H1 (cell line): ENCODE results near the gene CCNE1. TPM values are rescaled to one million over a fixed set of nuclear protein-coding genes. Genes with fewer than 3 reads are reported as not detected.

Experiments used
- CTCF ChIA-PET: fragments of 300-600 bp; sonication (Branson Sonifier 250); formaldehyde crosslinking; loops from one replicate; lab custom pipeline; 2021; ENCODE audit not compliant: partially characterized antibody; lab: Charles Lee
- POLR2A ChIA-PET: fragments of 300-600 bp; sonication (Branson Sonifier 250); formaldehyde crosslinking; loops from one replicate; lab custom pipeline; 2021; ENCODE audit warnings: inconsistent platforms; ENCODE audit not compliant: partially characterized antibody; lab: Charles Lee
- DNase-seq, 2 experiments: peaks; one replicate each; pipeline versions ENCODE4 v3.0.0 to v3.0.0-alpha.2; 2010 to 2022; ENCODE audit warnings: low spot score in 2 of 2, low read depth in 1 of 2, mixed read lengths in 1 of 2
- FAIRE-seq: peaks from 2 replicates; lab custom pipeline; 2011; peaks lifted over from hg19 to GRCh38; lab: Jason Lieb, UNC
- H2AFZ ChIP-seq: 2 replicates; pipeline ENCODE4 v1.8.1; 2012; ENCODE audit warnings: low read length, inconsistent platforms
- H2AK5ac ChIP-seq: 2 replicates; pipeline ENCODE4 v1.6.1; 2013; ENCODE audit warnings: low read depth, low read length
- H2BK120ac ChIP-seq: replicated peaks from 2 replicates; pipeline ENCODE3; 2013; ENCODE audit warnings: low read depth, low read length, inconsistent platforms
- H2BK12ac ChIP-seq: 2 replicates; pipeline ENCODE4 v1.6.1; 2013; ENCODE audit warnings: low read depth, low read length
- H2BK15ac ChIP-seq: 2 replicates; pipeline ENCODE4 v1.6.1; 2013; ENCODE audit warnings: low read length
- H2BK20ac ChIP-seq: 2 replicates; pipeline ENCODE4 v1.6.1; 2013; ENCODE audit warnings: low read length
- H2BK5ac ChIP-seq: 2 replicates; pipeline ENCODE4 v1.6.1; 2013; ENCODE audit warnings: low read depth, low read length
- H3K14ac ChIP-seq: 2 replicates; pipeline ENCODE4 v1.6.1; 2013; ENCODE audit warnings: inconsistent platforms; ENCODE audit not compliant: insufficient read length
- H3K18ac ChIP-seq: 2 replicates; pipeline ENCODE4 v1.6.1; 2013; ENCODE audit warnings: low read length; ENCODE audit errors: extremely low read depth
- H3K23ac ChIP-seq: 2 replicates; pipeline ENCODE4 v1.6.1; 2013; ENCODE audit warnings: inconsistent platforms; ENCODE audit not compliant: insufficient read length
- H3K23me2 ChIP-seq: 2 replicates; pipeline ENCODE4 v1.6.1; 2013; ENCODE audit warnings: low read depth, low read length
- H3K27ac ChIP-seq: 2 replicates; pipeline ENCODE4 v1.6.1; 2011; ENCODE audit warnings: low read depth, low read length, inconsistent platforms
- H3K27me3 ChIP-seq, 4 experiments: replicated peaks in 1 of 4; 1 replicate in 1 of 4; 2 replicates in 3 of 4; pipeline versions ENCODE4 v1.6.1 to v1.8.1; 2011 to 2013; ENCODE audit warnings: low read length in 3 of 4, mild to moderate bottlenecking in 3 of 4, inconsistent platforms in 2 of 4, mixed read lengths in 2 of 4, moderate library complexity in 1 of 4; ENCODE audit not compliant: control insufficient read depth in 3 of 4, insufficient read depth in 3 of 4; ENCODE audit errors: extremely low read depth in 1 of 4
- H3K36me3 ChIP-seq, 4 experiments: 2 replicates each; pipeline versions ENCODE4 v1.6.1 to v1.8.1; 2011 to 2013; ENCODE audit warnings: mild to moderate bottlenecking in 4 of 4, low read length in 3 of 4, moderate library complexity in 2 of 4, control low read depth in 1 of 4, inconsistent platforms in 1 of 4; ENCODE audit not compliant: insufficient read depth in 4 of 4, control insufficient read depth in 2 of 4
- H3K4ac ChIP-seq: replicated peaks from 2 replicates; pipeline ENCODE3; 2013; ENCODE audit warnings: low read length, low read depth, mixed read lengths, inconsistent platforms; ENCODE audit not compliant: insufficient read length
- H3K4me1 ChIP-seq, 4 experiments: replicated peaks in 1 of 4; 1 replicate in 1 of 4; 2 replicates in 3 of 4; pipeline versions ENCODE4 v1.6.1 to v1.8.1; 2011 to 2013; ENCODE audit warnings: low read length in 3 of 4, inconsistent platforms in 2 of 4, mixed read lengths in 1 of 4; ENCODE audit not compliant: insufficient read depth in 4 of 4, control insufficient read depth in 3 of 4
- H3K4me2 ChIP-seq, 2 experiments: 2 replicates each; pipeline versions ENCODE4 v1.6.1 to v1.8.1; 2011 to 2013; ENCODE audit warnings: low read depth in 2 of 2, low read length in 2 of 2, control low read depth in 1 of 2, inconsistent platforms in 1 of 2, mild to moderate bottlenecking in 1 of 2; ENCODE audit not compliant: insufficient read depth in 1 of 2
- H3K4me3 ChIP-seq, 4 experiments: fragments of 200-600, 300-600 bp in 1 of 4; sonication (generic), shearing (Covaris generic), sonication (Bioruptor Twin) in 1 of 4; 2 replicates each; pipeline versions ENCODE4 v1.5.1 to v1.8.1; 2011 to 2016; ENCODE audit warnings: low read length in 4 of 4, low read depth in 3 of 4, control low read depth in 2 of 4, inconsistent platforms in 2 of 4, mild to moderate bottlenecking in 2 of 4, mixed read lengths in 1 of 4, moderate library complexity in 1 of 4; ENCODE audit not compliant: insufficient read depth in 2 of 4; ENCODE audit errors: extremely low read depth in 1 of 4
- H3K56ac ChIP-seq: replicated peaks from 2 replicates; pipeline ENCODE3; 2013; ENCODE audit warnings: low read depth, mild to moderate bottlenecking, mixed read lengths, low read length, inconsistent platforms; ENCODE audit not compliant: insufficient read length
- H3K79me1 ChIP-seq: 2 replicates; pipeline ENCODE4 v1.6.1; 2013; ENCODE audit warnings: low read depth, low read length, control low read depth
- H3K79me2 ChIP-seq, 2 experiments: 2 replicates each; pipeline versions ENCODE4 v1.6.1 to v1.8.1; 2012 to 2013; ENCODE audit warnings: low read length in 2 of 2, mild to moderate bottlenecking in 2 of 2, inconsistent platforms in 1 of 2; ENCODE audit not compliant: insufficient read depth in 2 of 2, control insufficient read depth in 1 of 2
- H3K9ac ChIP-seq, 4 experiments: replicated peaks in 1 of 4; 1 replicate in 1 of 4; 2 replicates in 3 of 4; pipeline versions ENCODE4 v1.6.1 to v1.8.1; 2011 to 2013; ENCODE audit warnings: low read depth in 3 of 4, low read length in 3 of 4, control low read depth in 2 of 4, mild to moderate bottlenecking in 2 of 4, moderate library complexity in 2 of 4, inconsistent platforms in 1 of 4; ENCODE audit errors: extremely low read depth in 1 of 4
- H3K9me3 ChIP-seq, 2 experiments: 2 replicates each; pipeline versions ENCODE4 v1.6.1 to v1.8.1; 2012 to 2013; ENCODE audit warnings: mild to moderate bottlenecking in 2 of 2, moderate library complexity in 2 of 2, control low read depth in 1 of 2, inconsistent platforms in 1 of 2, low read depth in 1 of 2, low read length in 1 of 2, mixed read lengths in 1 of 2; ENCODE audit not compliant: insufficient read depth in 2 of 2
- H4K20me1 ChIP-seq, 2 experiments: replicated peaks in 1 of 2; 2 replicates each; pipeline versions ENCODE3 to v1.8.1; 2011 to 2013; ENCODE audit warnings: inconsistent platforms in 2 of 2, low read length in 2 of 2, mild to moderate bottlenecking in 1 of 2; ENCODE audit not compliant: insufficient read depth in 2 of 2, control insufficient read depth in 1 of 2
- H4K5ac ChIP-seq: 2 replicates; pipeline ENCODE4 v1.6.1; 2013; ENCODE audit warnings: low read length, low read depth, mixed read lengths, inconsistent platforms; ENCODE audit not compliant: insufficient read length
- H4K8ac ChIP-seq: 2 replicates; pipeline ENCODE4 v1.8.0; 2013; ENCODE audit warnings: mild to moderate bottlenecking, moderate library complexity, low read length, inconsistent platforms; ENCODE audit not compliant: insufficient read depth; ENCODE audit errors: extremely low read depth
- H4K91ac ChIP-seq: replicated peaks from 2 replicates; pipeline ENCODE3; 2013; ENCODE audit warnings: low read length, mixed read lengths, inconsistent platforms; ENCODE audit not compliant: insufficient read length
- EP300 ChIP-seq, 2 experiments: IDR thresholded peaks; 1 replicate in 1 of 2; 2 replicates in 1 of 2; pipeline ENCODE4 v1.6.1; 2011 to 2012; ENCODE audit warnings: low read depth in 2 of 2, low read length in 2 of 2, mild to moderate bottlenecking in 2 of 2, borderline replicate concordance in 1 of 2, inconsistent platforms in 1 of 2, moderate library complexity in 1 of 2
- HDAC2 ChIP-seq, 2 experiments: fragments of 300-600 bp in 1 of 2; sonication (generic) in 1 of 2; IDR thresholded peaks; 2 replicates each; pipeline ENCODE4 v1.6.1; 2011 to 2012; ENCODE audit warnings: low read depth in 2 of 2, low read length in 2 of 2, mild to moderate bottlenecking in 2 of 2, moderate library complexity in 2 of 2, borderline replicate concordance in 1 of 2, inconsistent platforms in 1 of 2
- MAFK ChIP-seq: IDR thresholded peaks from 2 replicates; pipeline ENCODE4 v1.6.1; 2012; ENCODE audit warnings: low read depth, mild to moderate bottlenecking, improper control_type of control experiment, low read length
- NANOG ChIP-seq: IDR thresholded peaks from 2 replicates; pipeline ENCODE4 v1.6.1; 2011; ENCODE audit warnings: low read length, low read depth, mild to moderate bottlenecking, inconsistent platforms; ENCODE audit not compliant: insufficient read depth, poor library complexity, severe bottlenecking
- NRF1 ChIP-seq: IDR thresholded peaks from 2 replicates; pipeline ENCODE4 v1.6.1; 2011; ENCODE audit warnings: mild to moderate bottlenecking, low read depth, low read length, improper control_type of control experiment
- POLR2A ChIP-seq, 2 experiments: IDR thresholded peaks; 1 replicate in 1 of 2; 2 replicates in 1 of 2; pipeline ENCODE4 v1.6.1; 2011; ENCODE audit warnings: low read depth in 2 of 2, low read length in 2 of 2, mild to moderate bottlenecking in 2 of 2; ENCODE audit errors: control extremely low read depth in 1 of 2
- RAD21 ChIP-seq, 2 experiments: IDR thresholded peaks in 1 of 2; conservative IDR thresholded peaks in 1 of 2; 2 replicates each; pipeline ENCODE4 v1.6.1; 2011; ENCODE audit warnings: low read depth in 2 of 2, low read length in 2 of 2, improper control_type of control experiment in 1 of 2, inconsistent platforms in 1 of 2, mild to moderate bottlenecking in 1 of 2, moderate library complexity in 1 of 2
- SIRT6 ChIP-seq: IDR thresholded peaks from one replicate; pipeline ENCODE4 v1.7.1; 2012; ENCODE audit warnings: low read length, inconsistent platforms
- SP1 ChIP-seq: IDR thresholded peaks from 2 replicates; pipeline ENCODE4 v1.6.1; 2011; ENCODE audit warnings: low read depth, low read length
- SRF ChIP-seq: IDR thresholded peaks from 2 replicates; pipeline ENCODE4 v1.6.1; 2011; ENCODE audit warnings: mild to moderate bottlenecking, low read depth, low read length, moderate library complexity
- TBP ChIP-seq: IDR thresholded peaks from 2 replicates; pipeline ENCODE4 v1.6.1; 2011; ENCODE audit warnings: low read depth, low read length, improper control_type of control experiment
- WGBS, 2 experiments: shearing (Covaris generic) in 1 of 2; methylation state at CpG; one replicate each; pipeline versions ENCODE4 v1.1.6 to v1.1.7; 2013 to 2015; ENCODE audit warnings: low lambda C conversion rate in 2 of 2, mixed read lengths in 2 of 2, inconsistent platforms in 1 of 2, low coverage in 1 of 2, missing lambda C conversion rate in 1 of 2; ENCODE audit not compliant: insufficient replicate concordance in 2 of 2, insufficient coverage in 1 of 2, insufficient read length in 1 of 2; ENCODE audit errors: extremely low coverage in 1 of 2, missing lambda C conversion rate in 1 of 2; 5-methylcytosine and 5-hydroxymethylcytosine counted together
- polyA plus RNA-seq, 7 experiments: library from polyadenylated mRNA; depleted of rRNA in 3 of 7; stranded (reverse) in 5 of 7; unstranded in 2 of 7; fragments of >200 nt in 5 of 7; fragments of 200-250 nt in 2 of 7; gene quantifications; 1 replicate in 5 of 7; 2 replicates in 1 of 7; 4 replicates in 1 of 7; pipeline versions ENCODE4 v1.2.1 to v1.2.3, GENCODE V29; 2011 to 2013; ENCODE audit warnings: missing spikeins in 2 of 7, mixed read lengths in 2 of 7
- total RNA-seq: library from RNA; stranded (reverse); fragmentation: NEBNext Ultra II Directional; extraction: Animal tissue kit (Norgen Biotek cat#: 25700); gene quantifications from 2 replicates; pipeline ENCODE4 v1.2.1, GENCODE V29; 2021
- TF ChIP-seq, protein P1 (sequence below), 3 experiments: IDR thresholded peaks; 1 replicate in 2 of 3; 2 replicates in 1 of 3; pipeline versions ENCODE4 v1.5.1 to v1.6.1; 2011; ENCODE audit warnings: low read length in 3 of 3, mild to moderate bottlenecking in 3 of 3, inconsistent platforms in 2 of 3, low read depth in 1 of 3, moderate library complexity in 1 of 3; ENCODE audit not compliant: insufficient read depth in 1 of 3; ENCODE audit errors: control extremely low read depth in 1 of 3

Gene CCNE1
- total and polyA plus RNA-seq, 2 of the 8 experiments (the other 6 are each of a cell fraction or from before 2014, with no cell fraction given) = 43.2 to 44.6 TPM

DNA sequence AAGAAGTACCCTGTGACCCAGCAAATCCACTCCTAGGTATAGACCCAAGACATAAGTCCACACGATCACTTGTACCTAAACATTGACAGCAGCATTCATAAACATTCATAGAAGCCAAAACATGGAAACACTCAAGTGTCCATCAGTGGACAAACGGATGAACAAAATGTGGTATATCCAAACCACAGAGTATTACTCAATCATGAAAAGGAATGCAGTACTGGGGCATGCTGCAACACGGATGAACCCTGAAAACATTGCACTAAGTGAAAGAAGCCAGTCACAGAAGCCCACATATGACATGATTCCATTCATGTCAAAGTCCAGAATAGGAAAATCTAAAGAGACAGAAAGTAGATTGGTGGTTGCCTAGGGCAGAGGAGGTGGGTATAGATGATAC lies 22.8 kb upstream of the CCNE1 start:
- Histone ChIP-seq H3K36me3 (no peaks in the 10 kb centered on the region), H4K5ac (no peak overlapping the region), H3K4me3 (no peak overlapping the region), H2AFZ (no peak overlapping the region), H3K4ac (no peak overlapping the region), H4K8ac (no peak overlapping the region), H3K18ac (no peak overlapping the region), H3K9me3 (no peaks in the 10 kb centered on the region), H3K14ac (no peak overlapping the region), H2BK20ac (no peak overlapping the region), H3K23me2 (peaks cover 7% of the 10 kb centered on the region; the same call in 1 of the 2 replicates), H3K56ac (no peak overlapping the region), H2BK15ac (no peak overlapping the region), H2BK120ac (no peak overlapping the region), H3K4me2 (no peak overlapping the region), H3K9ac (no peak overlapping the region), H2BK12ac (no peak overlapping the region), H3K79me1 (no peaks in the 10 kb centered on the region), H4K20me1 (peaks cover 0 to 2% of the 10 kb centered on the region in 2 experiments), H4K91ac (no peak overlapping the region), H2AK5ac (no peak overlapping the region), H3K27me3 (no peaks in the 10 kb centered on the region), H3K79me2 (no peaks in the 10 kb centered on the region), H2BK5ac (no peak overlapping the region), H3K4me1 (no peaks in the 10 kb centered on the region), H3K23ac (no peak overlapping the region), H3K27ac (no peak overlapping the region)
- DNase-seq (no peak), FAIRE-seq (no peak)
- 87% methylated on average over 3 of the region's 3 CpGs; no CpG with 5 or more reads in 1 of the 2 experiments for WGBS, 2 experiments
- ChIA-PET POLR2A (no interaction called here), CTCF (no interaction called here)
- no peak for TF ChIP-seq TBP
- TF ChIP-seq SP1 = no peak
- TF ChIP-seq, protein P1, sequence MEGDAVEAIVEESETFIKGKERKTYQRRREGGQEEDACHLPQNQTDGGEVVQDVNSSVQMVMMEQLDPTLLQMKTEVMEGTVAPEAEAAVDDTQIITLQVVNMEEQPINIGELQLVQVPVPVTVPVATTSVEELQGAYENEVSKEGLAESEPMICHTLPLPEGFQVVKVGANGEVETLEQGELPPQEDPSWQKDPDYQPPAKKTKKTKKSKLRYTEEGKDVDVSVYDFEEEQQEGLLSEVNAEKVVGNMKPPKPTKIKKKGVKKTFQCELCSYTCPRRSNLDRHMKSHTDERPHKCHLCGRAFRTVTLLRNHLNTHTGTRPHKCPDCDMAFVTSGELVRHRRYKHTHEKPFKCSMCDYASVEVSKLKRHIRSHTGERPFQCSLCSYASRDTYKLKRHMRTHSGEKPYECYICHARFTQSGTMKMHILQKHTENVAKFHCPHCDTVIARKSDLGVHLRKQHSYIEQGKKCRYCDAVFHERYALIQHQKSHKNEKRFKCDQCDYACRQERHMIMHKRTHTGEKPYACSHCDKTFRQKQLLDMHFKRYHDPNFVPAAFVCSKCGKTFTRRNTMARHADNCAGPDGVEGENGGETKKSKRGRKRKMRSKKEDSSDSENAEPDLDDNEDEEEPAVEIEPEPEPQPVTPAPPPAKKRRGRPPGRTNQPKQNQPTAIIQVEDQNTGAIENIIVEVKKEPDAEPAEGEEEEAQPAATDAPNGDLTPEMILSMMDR (IDR thresholded peaks at IDR 0.05; ENCODE audit: control extremely low read depth in 1 of 3, insufficient read depth in 1 of 3, low read depth in 1 of 3, low read length in 3 of 3) = no peak
- no peak for TF ChIP-seq POLR2A (IDR thresholded peaks at IDR 0.05; ENCODE audit: control extremely low read depth in 1 of 2, low read depth in 2 of 2, low read length in 2 of 2)
- no peak for TF ChIP-seq NRF1
- TF ChIP-seq HDAC2 (IDR thresholded peaks at IDR 0.05; ENCODE audit: borderline replicate concordance in 1 of 2, low read depth in 2 of 2, low read length in 2 of 2) = no peak
- no peak for TF ChIP-seq MAFK
- TF ChIP-seq EP300 (IDR thresholded peaks at IDR 0.05; ENCODE audit: borderline replicate concordance in 1 of 2, low read depth in 2 of 2, low read length in 2 of 2) = no peak
- no peak for TF ChIP-seq SIRT6
- no peak for TF ChIP-seq SRF
- no peak for TF ChIP-seq NANOG
- no peak for TF ChIP-seq RAD21 (IDR thresholded peaks at IDR 0.05 in 1 of 2, conservative IDR thresholded peaks at IDR 0.05 in 1 of 2; ENCODE audit: low read depth in 2 of 2, low read length in 2 of 2)
